Measurements from ENCODE around the gene GRM8. TPM values are rescaled to one million over a fixed set of nuclear protein-coding genes. Genes with fewer than 3 reads are reported as not detected.

Gene GRM8
- total RNA-seq, 2 experiments from 2014 or later, result not detected

GRCh38 chr7:127081539-127081938 is 171.2 kb downstream of the GRM8 start:
- no peaks in the 10 kb centered on the region for H3K9me3 Mint-ChIP-seq (ENCODE audit: low read depth)
- no peaks in the 10 kb centered on the region for H3K4me1 Mint-ChIP-seq
- DNase-seq, result no peak
- H3K27ac Mint-ChIP-seq, result no peak overlapping the region
- CTCF ChIA-PET, result interaction anchor here (0.9 kb wide), 1 partner anchor 9 kb away, joined by 3 read pairs; no protein-coding TSS in a partner anchor
- no peaks in the 10 kb centered on the region for H3K27me3 Mint-ChIP-seq
- no peak overlapping the region for H3K4me3 Mint-ChIP-seq
- H3K36me3 Mint-ChIP-seq, result no peaks in the 10 kb centered on the region
- ATAC-seq, result no peak

GRCh38 chr7:127080576-127080975 is 172.2 kb downstream of the GRM8 start:
- DNase-seq (no peak), ATAC-seq (no peak)
- Mint-ChIP-seq H3K4me1 (no peaks in the 10 kb centered on the region), H3K9me3 (ENCODE audit: low read depth) (no peaks in the 10 kb centered on the region), H3K36me3 (no peaks in the 10 kb centered on the region), H3K27me3 (no peaks in the 10 kb centered on the region), H3K4me3 (no peak overlapping the region), H3K27ac (no peak overlapping the region)
- CTCF ChIA-PET, result no interaction called here

GRCh38 chr7:127066974-127067373 is 185.8 kb downstream of the GRM8 start:
- H3K4me3 Mint-ChIP-seq, result no peak overlapping the region

GRCh38 chr7:127059475-127059874 is 193.3 kb downstream of the GRM8 start:
- no peaks in the 10 kb centered on the region for H3K9me3 Mint-ChIP-seq (ENCODE audit: low read depth)
- H3K27me3 Mint-ChIP-seq, result no peaks in the 10 kb centered on the region
- DNase-seq (no peak), ATAC-seq (no peak)
- H3K4me3 Mint-ChIP-seq, result no peak overlapping the region
- no peaks in the 10 kb centered on the region for H3K4me1 Mint-ChIP-seq
- CTCF ChIA-PET, result no interaction called here
- H3K36me3 Mint-ChIP-seq, result no peaks in the 10 kb centered on the region
- no peak overlapping the region for H3K27ac Mint-ChIP-seq

More at GRCh38 chr7:127066974-127067373, 185.8 kb downstream of the GRM8 start:
- Mint-ChIP-seq H3K4me1 (no peaks in the 10 kb centered on the region), H3K27ac (no peak overlapping the region), H3K27me3 (no peaks in the 10 kb centered on the region), H3K9me3 (ENCODE audit: low read depth) (no peaks in the 10 kb centered on the region), H3K36me3 (no peaks in the 10 kb centered on the region)
- ATAC-seq (no peak), DNase-seq (no peak)
- CTCF ChIA-PET, result no interaction called here

GRCh38 chr7:127057918-127058317 is 194.8 kb downstream of the GRM8 start:
- no peaks in the 10 kb centered on the region for H3K4me1 Mint-ChIP-seq
- H3K36me3 Mint-ChIP-seq, result no peaks in the 10 kb centered on the region
- no peak overlapping the region for H3K27ac Mint-ChIP-seq
- ATAC-seq, result no peak
- DNase-seq, result no peak
- H3K27me3 Mint-ChIP-seq, result no peaks in the 10 kb centered on the region
- H3K9me3 Mint-ChIP-seq (ENCODE audit: low read depth), result no peaks in the 10 kb centered on the region
- no peak overlapping the region for H3K4me3 Mint-ChIP-seq
- CTCF ChIA-PET, result no interaction called here

GRCh38 chr7:127056202-127056601 is 196.5 kb downstream of the GRM8 start:
- CTCF ChIA-PET, result no interaction called here
- Mint-ChIP-seq H3K36me3 (no peaks in the 10 kb centered on the region), H3K4me1 (no peaks in the 10 kb centered on the region), H3K9me3 (ENCODE audit: low read depth) (no peaks in the 10 kb centered on the region), H3K27ac (no peak overlapping the region), H3K4me3 (no peak overlapping the region), H3K27me3 (no peaks in the 10 kb centered on the region)
- DNase-seq, result no peak
- no peak for ATAC-seq

GRCh38 chr7:127047521-127047920 is 205.2 kb downstream of the GRM8 start:
- Mint-ChIP-seq H3K27me3 (no peaks in the 10 kb centered on the region), H3K4me3 (no peak overlapping the region), H3K4me1 (no peaks in the 10 kb centered on the region), H3K9me3 (ENCODE audit: low read depth) (no peaks in the 10 kb centered on the region), H3K36me3 (no peaks in the 10 kb centered on the region), H3K27ac (no peak overlapping the region)
- ATAC-seq, result no peak
- DNase-seq, result no peak
- CTCF ChIA-PET, result no interaction called here

- Mint-ChIP-seq H3K9me3 (ENCODE audit: low read depth) (no peaks in the 10 kb centered on the region), H3K27me3 (no peaks in the 10 kb centered on the region), H3K27ac (no peak overlapping the region), H3K36me3 (no peaks in the 10 kb centered on the region), H3K4me1 (no peaks in the 10 kb centered on the region), H3K4me3 (no peak overlapping the region)
- ATAC-seq (no peak), DNase-seq (no peak)
- CTCF ChIA-PET, result no interaction called here
Measured at GRCh38 chr7:127041689-127042452, 210.9 kb downstream of the GRM8 start.

GRCh38 chr7:127040042-127040441 is 212.7 kb downstream of the GRM8 start:
- no peaks in the 10 kb centered on the region for H3K4me1 Mint-ChIP-seq
- no peak overlapping the region for H3K4me3 Mint-ChIP-seq
- H3K27ac Mint-ChIP-seq, result no peak overlapping the region
- H3K27me3 Mint-ChIP-seq, result no peaks in the 10 kb centered on the region
- no peaks in the 10 kb centered on the region for H3K36me3 Mint-ChIP-seq
- no peaks in the 10 kb centered on the region for H3K9me3 Mint-ChIP-seq (ENCODE audit: low read depth)
- CTCF ChIA-PET, result no interaction called here
- DNase-seq, result no peak
- ATAC-seq, result no peak

GRCh38 chr7:127039541-127039940 is 213.2 kb downstream of the GRM8 start:
- Mint-ChIP-seq H3K27ac (no peak overlapping the region), H3K9me3 (ENCODE audit: low read depth) (no peaks in the 10 kb centered on the region), H3K4me3 (no peak overlapping the region), H3K4me1 (no peaks in the 10 kb centered on the region), H3K36me3 (no peaks in the 10 kb centered on the region), H3K27me3 (peaks cover under 1% of the 10 kb centered on the region)
- no peak for ATAC-seq
- CTCF ChIA-PET, result no interaction called here
- no peak for DNase-seq

- DNase-seq (no peak), ATAC-seq (no peak)
- no peaks in the 10 kb centered on the region for H3K9me3 Mint-ChIP-seq (ENCODE audit: low read depth)
- no peaks in the 10 kb centered on the region for H3K36me3 Mint-ChIP-seq
- no peak overlapping the region for H3K27ac Mint-ChIP-seq
- H3K4me3 Mint-ChIP-seq, result no peak overlapping the region
- H3K4me1 Mint-ChIP-seq, result no peaks in the 10 kb centered on the region
- peaks cover 2% of the 10 kb centered on the region for H3K27me3 Mint-ChIP-seq
- CTCF ChIA-PET, result no interaction called here
Measured at GRCh38 chr7:127035203-127035849, 217.4 kb downstream of the GRM8 start.

- Mint-ChIP-seq H3K4me3 (no peak overlapping the region), H3K27ac (no peak overlapping the region), H3K9me3 (ENCODE audit: low read depth) (no peaks in the 10 kb centered on the region), H3K36me3 (no peaks in the 10 kb centered on the region), H3K4me1 (no peaks in the 10 kb centered on the region), H3K27me3 (peaks cover 2% of the 10 kb centered on the region)
- DNase-seq, result no peak
- no peak for ATAC-seq
- CTCF ChIA-PET, result no interaction called here
Measured at GRCh38 chr7:127034186-127034806, 218.4 kb downstream of the GRM8 start.

GRCh38 chr7:127029823-127030222 is 222.9 kb downstream of the GRM8 start:
- CTCF ChIA-PET, result no interaction called here
- H3K9me3 Mint-ChIP-seq (ENCODE audit: low read depth), result no peaks in the 10 kb centered on the region
- ATAC-seq (no peak), DNase-seq (no peak)
- no peak overlapping the region for H3K4me3 Mint-ChIP-seq
- no peak overlapping the region for H3K27ac Mint-ChIP-seq
- H3K4me1 Mint-ChIP-seq, result no peaks in the 10 kb centered on the region
- peaks cover 2% of the 10 kb centered on the region for H3K27me3 Mint-ChIP-seq
- H3K36me3 Mint-ChIP-seq, result no peaks in the 10 kb centered on the region

GRCh38 chr7:127021857-127022256 is 230.9 kb downstream of the GRM8 start:
- H3K27ac Mint-ChIP-seq, result no peak overlapping the region
- H3K36me3 Mint-ChIP-seq, result no peaks in the 10 kb centered on the region
- no peaks in the 10 kb centered on the region for H3K9me3 Mint-ChIP-seq (ENCODE audit: low read depth)
- CTCF ChIA-PET, result no interaction called here
- H3K27me3 Mint-ChIP-seq, result no peaks in the 10 kb centered on the region
- no peaks in the 10 kb centered on the region for H3K4me1 Mint-ChIP-seq
- ATAC-seq, result no peak
- DNase-seq, result no peak
- no peak overlapping the region for H3K4me3 Mint-ChIP-seq

Measured in activated CD8-positive, alpha-beta memory T cell treated with anti-CD3 and anti-CD28 coated beads, Interleukin-2, amount 10 ng/mL, durations not matched to agents 7 days and 5 days (primary cell).